RWPE1 (cell line): ENCODE measurements around the gene INSIG1.

Source experiments
- CTCF ChIA-PET: fragments of 350-600 bp; sonication (Branson Sonifier 250); formaldehyde crosslinking; extraction: SDS; loops from one replicate; lab custom pipeline; 2021; lab: Yijun Ruan, JAX
- POLR2A ChIA-PET: fragments of 400-600 bp; formaldehyde crosslinking; extraction: SDS; loops from one replicate; lab custom pipeline; 2020; ENCODE audit warnings: antibody characterized with exemption; ENCODE audit not compliant: low non-redundant PET; lab: Yijun Ruan, JAX
- DNase-seq: peaks from one replicate; pipeline ENCODE4 v3.0.0; 2012; ENCODE audit warnings: low spot score
- H3K27ac ChIP-seq: fragments of 450-650 bp; 2 replicates; pipeline ENCODE4 v1.5.1; 2017
- CTCF ChIP-seq: fragments of 450-650 bp; conservative IDR thresholded peaks from 2 replicates; pipeline ENCODE4 v1.5.1; 2017; ENCODE audit warnings: low read depth, mild to moderate bottlenecking

The INSIG1 gene

GRCh38 chr7:155342313-155342712 lies 44.6 kb downstream of the INSIG1 start:
- no peak overlapping the region for H3K27ac ChIP-seq
- CTCF ChIA-PET, result interaction anchor here (0.7 to 1.0 kb wide), 2 partner anchors 15 to 415 kb away, joined by 3 read pairs; no protein-coding TSS in a partner anchor
- no peak for TF ChIP-seq CTCF
- DNase-seq, result no peak
- POLR2A ChIA-PET, result no interaction called here

GRCh38 chr7:155343150-155343549 lies 45.5 kb downstream of the INSIG1 start:
- ChIA-PET POLR2A (no interaction called here), CTCF (interaction anchor here (0.6 to 1.0 kb wide), 4 partner anchors 14 to 416 kb away, joined by 3 read pairs; no protein-coding TSS in a partner anchor)
- TF ChIP-seq CTCF, result no peak
- H3K27ac ChIP-seq, result no peak overlapping the region
- DNase-seq, result no peak

GRCh38 chr7:155343661-155344121 lies 46.0 kb downstream of the INSIG1 start:
- no peak for DNase-seq
- ChIA-PET POLR2A (no interaction called here), CTCF (interaction anchor here (2.0 kb wide), 1 partner anchor 416 kb away, joined by 8 read pairs; no protein-coding TSS in a partner anchor)
- TF ChIP-seq CTCF, result no peak
- H3K27ac ChIP-seq, result no peak overlapping the region

GRCh38 chr7:155344270-155344617 lies 46.6 kb downstream of the INSIG1 start:
- ChIA-PET POLR2A (no interaction called here), CTCF (interaction anchor here (0.5 to 2.0 kb wide), 16 partner anchors 12 to 417 kb away, joined by 3 to 8 read pairs (median 5); no protein-coding TSS in a partner anchor)
- TF ChIP-seq CTCF, result no peak
- no peak overlapping the region for H3K27ac ChIP-seq
- no peak for DNase-seq

- TF ChIP-seq CTCF, result peak; percentile 99
- peak; percentile 66 for DNase-seq
- CTCF ChIA-PET, result interaction anchor here (0.5 to 2.0 kb wide), 20 partner anchors 11 to 430 kb away, joined by 3 to 8 read pairs (median 5); no protein-coding TSS in a partner anchor
- no peak overlapping the region for H3K27ac ChIP-seq
- POLR2A ChIA-PET, result no interaction called here
Observed at GRCh38 chr7:155344618-155345433, 47.1 kb downstream of the INSIG1 start.

- ChIA-PET CTCF (interaction anchor here (0.6 to 2.0 kb wide), 11 partner anchors 12 to 431 kb away, joined by 3 to 8 read pairs (median 5); no protein-coding TSS in a partner anchor), POLR2A (no interaction called here)
Observed at GRCh38 chr7:155345490-155345889, 47.8 kb downstream of the INSIG1 start.

More at GRCh38 chr7:155345490-155345889, 47.8 kb downstream of the INSIG1 start:
- TF ChIP-seq CTCF, result no peak
- H3K27ac ChIP-seq, result no peak overlapping the region
- DNase-seq, result no peak
